OCI-LY7 (cell line): ENCODE results near the gene SIGLEC1.

Experiments used
- CTCF ChIP-seq: fragments of 200-600 bp; sonication (generic); conservative IDR thresholded peaks from 2 replicates; pipeline ENCODE4 v1.5.1; 2014; ENCODE audit warnings: mild to moderate bottlenecking, antibody characterized with exemption, low read length, moderate library complexity, mixed read lengths
- EZH2phosphoT487 ChIP-seq: fragments of 200-600 bp; sonication (generic); IDR thresholded peaks from 2 replicates; pipeline ENCODE4 v1.6.1; 2018; ENCODE audit warnings: low read depth, borderline replicate concordance, mild to moderate bottlenecking, mixed run types, antibody characterized with exemption, low read length, moderate library complexity, mixed read lengths

- no peak for TF ChIP-seq CTCF
- TF ChIP-seq EZH2phosphoT487, result no peak
These were observed 22.4 kb downstream of the SIGLEC1 start for GRCh38 chr20:3689978-3690377.
